Measurements from ENCODE around the gene RTCB.
"Not testable (repeated sequence)": the region's sequence is repeated elsewhere in the genome, so short reads cannot be mapped to it uniquely, and the experiment has no call there.

The RTCB gene

GRCh38 chr22:32389685-32390084 lies 22.4 kb downstream of the RTCB start:
- peak; percentile 25 for DNase-seq (ENCODE audit: low read depth)

- no peak for DNase-seq (ENCODE audit: low read depth)
These were observed 26.4 kb downstream of the RTCB start for GRCh38 chr22:32385681-32386080.

- peak; percentile 16 for DNase-seq (ENCODE audit: low read depth)
These were observed 31.1 kb downstream of the RTCB start for GRCh38 chr22:32380991-32381390.

- DNase-seq (ENCODE audit: low read depth) = peak; percentile 71
These were observed 33.3 kb downstream of the RTCB start for GRCh38 chr22:32378707-32379272.

- no peak for DNase-seq (ENCODE audit: low read depth)
These were observed 35.4 kb downstream of the RTCB start for GRCh38 chr22:32376681-32377080.

- DNase-seq (ENCODE audit: low read depth) = no peak
These were observed 36.2 kb downstream of the RTCB start for GRCh38 chr22:32375678-32376450.

GRCh38 chr22:32364210-32364609 lies 47.8 kb downstream of the RTCB start:
- no peak for DNase-seq (ENCODE audit: low read depth)

GRCh38 chr22:32361257-32361656 lies 50.8 kb downstream of the RTCB start:
- DNase-seq (ENCODE audit: low read depth) = no peak

- not testable (repeated sequence) for DNase-seq (ENCODE audit: low read depth)
These were observed 52.0 kb downstream of the RTCB start for GRCh38 chr22:32360096-32360495.

- DNase-seq (ENCODE audit: low read depth) = not testable (repeated sequence)
These were observed 54.5 kb downstream of the RTCB start, which contains the start of gene RFPL3 for GRCh38 chr22:32357567-32357966. Gene RFPL3, plus strand, starts transcription at chr22:32357867. Its CDS starts 205 bp downstream, at chr22:32358072.

- peak; percentile 12 for DNase-seq (ENCODE audit: low read depth)
These were observed 56.3 kb downstream of the RTCB start for GRCh38 chr22:32355760-32356159.

GRCh38 chr22:32354360-32355351 lies 57.4 kb downstream of the RTCB start:
- peak; percentile 62 for DNase-seq (ENCODE audit: low read depth)

GRCh38 chr22:32353840-32354239 lies 58.2 kb downstream of the RTCB start:
- no peak for DNase-seq (ENCODE audit: low read depth)

GRCh38 chr22:32353292-32353691 lies 58.8 kb downstream of the RTCB start:
- no peak for DNase-seq (ENCODE audit: low read depth)

GRCh38 chr22:32352681-32353080 lies 59.4 kb downstream of the RTCB start:
- no peak for DNase-seq (ENCODE audit: low read depth)

GRCh38 chr22:32351875-32352274 lies 60.2 kb downstream of the RTCB start:
- not testable (repeated sequence) for DNase-seq (ENCODE audit: low read depth)

- no peak for DNase-seq (ENCODE audit: low read depth)
These were observed 63.9 kb downstream of the RTCB start for GRCh38 chr22:32348031-32348611.

GRCh38 chr22:32343941-32344340 lies 68.1 kb downstream of the RTCB start:
- no peak for DNase-seq (ENCODE audit: low read depth)

- no peak for DNase-seq (ENCODE audit: low read depth)
These were observed 69.1 kb downstream of the RTCB start for GRCh38 chr22:32342977-32343376.

- DNase-seq (ENCODE audit: low read depth) = no peak
These were observed 70.8 kb downstream of the RTCB start for GRCh38 chr22:32341122-32341740.

- no peak for DNase-seq (ENCODE audit: low read depth)
These were observed 71.6 kb downstream of the RTCB start for GRCh38 chr22:32340411-32340810.
